CD14-positive monocyte (primary cell): Measurements from ENCODE around the gene RHBDL3. TPM values are rescaled to one million over a fixed set of nuclear protein-coding genes. Genes with fewer than 3 reads are reported as not detected.

ENCODE experiments used
- DNase-seq, 3 donors: peaks; one replicate each; pipeline ENCODE4 v3.0.0-alpha.2; 2011 to 2022
- H2AFZ ChIP-seq: 2 replicates; pipeline ENCODE4 v1.6.0; 2012; ENCODE audit warnings: mild to moderate bottlenecking, low read depth, low read length, inconsistent platforms; ENCODE audit not compliant: insufficient read depth, poor library complexity, severe bottlenecking
- H3K27ac ChIP-seq, 2 donors: 1 replicate in 1 of 2; 2 replicates in 1 of 2; pipeline ENCODE4 v1.5.1; 2012 to 2013; ENCODE audit warnings: low read length in 2 of 2, control low read depth in 1 of 2, inconsistent platforms in 1 of 2, low read depth in 1 of 2, mild to moderate bottlenecking in 1 of 2
- H3K27me3 ChIP-seq, 2 donors: one replicate each; pipeline versions ENCODE4 v1.6.0 to v1.6.1; 2011 to 2013; ENCODE audit warnings: low read length in 2 of 2; ENCODE audit not compliant: control insufficient read depth in 2 of 2, insufficient read depth in 2 of 2
- H3K36me3 ChIP-seq, 2 donors: replicated peaks in 1 of 2; 1 replicate in 1 of 2; 2 replicates in 1 of 2; pipeline versions ENCODE4 v1.5.1 to v1.6.1; 2012 to 2013; ENCODE audit warnings: low read length in 2 of 2, control low read depth in 1 of 2, inconsistent platforms in 1 of 2, mild to moderate bottlenecking in 1 of 2; ENCODE audit not compliant: insufficient read depth in 2 of 2, control insufficient read depth in 1 of 2
- H3K4me1 ChIP-seq, 2 donors: 1 replicate in 1 of 2; 2 replicates in 1 of 2; pipeline versions ENCODE4 v1.5.1 to v1.6.1; 2012 to 2013; ENCODE audit warnings: low read length in 2 of 2, control low read depth in 1 of 2, inconsistent platforms in 1 of 2, mild to moderate bottlenecking in 1 of 2, moderate library complexity in 1 of 2; ENCODE audit not compliant: insufficient read depth in 2 of 2, control insufficient read depth in 1 of 2
- H3K4me2 ChIP-seq: replicated peaks from 2 replicates; pipeline ENCODE3; 2012; ENCODE audit warnings: low read length, moderate library complexity, mild to moderate bottlenecking; ENCODE audit not compliant: poor library complexity, severe bottlenecking; ENCODE audit errors: extremely low read depth
- H3K4me3 ChIP-seq, 3 experiments: fragments of 200-600 bp in 1 of 3; sonication (generic) in 1 of 3; replicated peaks in 1 of 3; 1 replicate in 2 of 3; 2 replicates in 1 of 3; pipeline ENCODE4 v1.5.1; 2011 to 2013; ENCODE audit warnings: low read length in 3 of 3, mild to moderate bottlenecking in 3 of 3, control low read depth in 2 of 3, low read depth in 2 of 3, inconsistent platforms in 1 of 3, moderate library complexity in 1 of 3
- H3K79me2 ChIP-seq: 2 replicates; pipeline ENCODE4 v1.6.0; 2012; ENCODE audit warnings: mild to moderate bottlenecking, control low read depth, inconsistent platforms, low read length, moderate library complexity; ENCODE audit not compliant: insufficient read depth
- H3K9ac ChIP-seq: 2 replicates; pipeline ENCODE4 v1.6.0; 2017; ENCODE audit warnings: low read length, mild to moderate bottlenecking; ENCODE audit not compliant: insufficient read depth, poor library complexity, severe bottlenecking
- H3K9me3 ChIP-seq, 2 donors: replicated peaks in 1 of 2; 1 replicate in 1 of 2; 2 replicates in 1 of 2; pipeline versions ENCODE4 v1.5.1 to v1.6.1; 2012 to 2013; ENCODE audit warnings: low read length in 2 of 2, control low read depth in 1 of 2; ENCODE audit not compliant: control insufficient read depth in 1 of 2, insufficient read depth in 1 of 2
- H4K20me1 ChIP-seq: 2 replicates; pipeline ENCODE4 v1.6.0; 2012; ENCODE audit warnings: mild to moderate bottlenecking, low read length, control low read depth, moderate library complexity; ENCODE audit not compliant: insufficient read depth
- H3K27ac Mint-ChIP-seq, 7 donors: one replicate each; pipeline ENCODE4 v1.8.0; 2020; ENCODE audit warnings: mild to moderate bottlenecking in 7 of 7, mixed read lengths in 7 of 7, moderate library complexity in 6 of 7, inconsistent platforms in 2 of 7
- H3K27me3 Mint-ChIP-seq, 3 donors: one replicate each; pipeline ENCODE4 v1.8.0; 2021 to 2022; ENCODE audit warnings: low read depth in 3 of 3, mild to moderate bottlenecking in 3 of 3, mixed read lengths in 3 of 3, moderate library complexity in 3 of 3, inconsistent platforms in 1 of 3
- H3K36me3 Mint-ChIP-seq, 2 donors: one replicate each; pipeline ENCODE4 v1.8.0; 2020; ENCODE audit warnings: mixed read lengths in 2 of 2, inconsistent platforms in 1 of 2, mild to moderate bottlenecking in 1 of 2
- H3K4me1 Mint-ChIP-seq: one replicate; pipeline ENCODE4 v1.8.0; 2020; ENCODE audit warnings: mild to moderate bottlenecking, mixed read lengths
- H3K4me3 Mint-ChIP-seq, 2 donors: one replicate each; pipeline ENCODE4 v1.8.0; 2020; ENCODE audit warnings: mild to moderate bottlenecking in 2 of 2, mixed read lengths in 2 of 2, moderate library complexity in 1 of 2
- H3K9me3 Mint-ChIP-seq, 7 donors: one replicate each; pipeline ENCODE4 v1.8.0; 2020 to 2022; ENCODE audit warnings: mixed read lengths in 7 of 7, mild to moderate bottlenecking in 6 of 7, moderate library complexity in 6 of 7, inconsistent platforms in 2 of 7
- CTCF ChIP-seq: fragments of 200-600 bp; IDR thresholded peaks from one replicate; pipeline ENCODE4 v1.8.0; 2022; ENCODE audit warnings: antibody characterized with exemption, mild to moderate bottlenecking
- WGBS: methylation state at CpG from one replicate; pipeline ENCODE4 v1.1.5; 2013; ENCODE audit warnings: missing lambda C conversion rate; ENCODE audit not compliant: insufficient coverage; 5-methylcytosine and 5-hydroxymethylcytosine counted together
- intact Hi-C, 2 donors: fragments of 100-400 bp; cut with micrococcal nuclease; formaldehyde crosslinking; loops; one replicate each; pipeline versions ENCODE4 v1.15.0 to v1.15.1; 2023
- polyA plus RNA-seq, 3 donors: library from polyadenylated mRNA; depleted of rRNA in 1 of 3; unstranded in 2 of 3; stranded (reverse) in 1 of 3; fragments of 300-500 nt in 2 of 3; fragments of >200 nt in 1 of 3; fragmentation: Illumina TruSeq in 2 of 3; gene quantifications; 1 replicate in 2 of 3; 2 replicates in 1 of 3; pipeline ENCODE4 v1.2.3, GENCODE V29; 2012 to 2021

Gene RHBDL3
- polyA plus RNA-seq, 3 donors: 0.05 TPM; not detected in 2

- Histone ChIP-seq H3K79me2 (no peaks in the 10 kb centered on the region), H4K20me1 (no peaks in the 10 kb centered on the region), H3K9me3 (no peaks in the 10 kb centered on the region), H3K36me3 (no peaks in the 10 kb centered on the region), H2AFZ (no peak overlapping the region), H3K4me3 (no peak overlapping the region), H3K4me2 (no peak overlapping the region), H3K27ac (no peak overlapping the region), H3K9ac (no peak overlapping the region), H3K4me1 (no peaks in the 10 kb centered on the region), H3K27me3 (no peaks in the 10 kb centered on the region)
- Mint-ChIP-seq H3K36me3 (no peaks in the 10 kb centered on the region), H3K27ac (no peak overlapping the region), H3K4me1 (peaks cover 12% of the 10 kb centered on the region), H3K4me3 (no peak overlapping the region), H3K27me3 (peaks cover 3 to 10% (median 5%) of the 10 kb centered on the region in 3 donors), H3K9me3 (peaks cover 0 to 3% (median 0%) of the 10 kb centered on the region in 7 donors)
- intact Hi-C loops: no loop called here
- no peak for DNase-seq
- TF ChIP-seq CTCF: no peak
- WGBS: 75% methylated on average over 9 of the region's 9 CpGs
Measured at GRCh38 chr17:32305049-32305448, 39.4 kb downstream of the RHBDL3 start.

GRCh38 chr17:32307658-32308057 is 42.0 kb downstream of the RHBDL3 start:
- no peak overlapping the region for H3K27ac Mint-ChIP-seq
- intact Hi-C loops: no loop called here
- 50% methylated on average over 1 of the region's 4 CpGs for WGBS

More at GRCh38 chr17:32307658-32308057, 42.0 kb downstream of the RHBDL3 start:
- no peaks in the 10 kb centered on the region for H3K27me3 ChIP-seq
- no peaks in the 10 kb centered on the region for H3K9me3 ChIP-seq
- no peak overlapping the region for H3K4me2 ChIP-seq
- Mint-ChIP-seq H3K4me1 (peaks cover 13% of the 10 kb centered on the region), H3K36me3 (no peaks in the 10 kb centered on the region), H3K27me3 (peaks cover 3 to 9% (median 7%) of the 10 kb centered on the region in 3 donors), H3K9me3 (peaks cover 0 to 3% (median 0%) of the 10 kb centered on the region in 7 donors), H3K4me3 (no peak overlapping the region)
- TF ChIP-seq CTCF: no peak
- H3K4me1 ChIP-seq: no peaks in the 10 kb centered on the region
- no peak overlapping the region for H3K4me3 ChIP-seq
- no peak overlapping the region for H3K27ac ChIP-seq
- H3K9ac ChIP-seq: no peak overlapping the region
- no peaks in the 10 kb centered on the region for H4K20me1 ChIP-seq
- H3K36me3 ChIP-seq: no peaks in the 10 kb centered on the region
- no peaks in the 10 kb centered on the region for H3K79me2 ChIP-seq
- no peak overlapping the region for H2AFZ ChIP-seq
- DNase-seq: no peak
